ENCODE results near the gene ZNF362.
A peak's percentile ranks its signal among the peaks of the same experiment; 100 is the strongest.

The ZNF362 gene

GRCh38 chr1:33331444-33332356 lies 75.4 kb downstream of the ZNF362 start:
- H3K27me3 ChIP-seq (ENCODE audit: insufficient read depth, low read length): no peaks in the 10 kb centered on the region
- 91% methylated on average over 10 of the region's 10 CpGs for WGBS
- no peak overlapping the region for H3K4me3 ChIP-seq (ENCODE audit: low read length)
- H3K27ac ChIP-seq (ENCODE audit: low read depth, low read length): no peak overlapping the region
- H3K4me1 ChIP-seq (ENCODE audit: insufficient read depth, low read length): 0 out of 2 replicates have a peak, but pooled peaks cover 2% of the 10 kb centered on the region
- H3K9me3 ChIP-seq (ENCODE audit: insufficient read depth, low read depth, low read length): no peaks in the 10 kb centered on the region
- peaks cover 67% of the 10 kb centered on the region for H3K36me3 ChIP-seq (ENCODE audit: insufficient read depth, low read length)
- no peak overlapping the region for H3K9ac ChIP-seq (ENCODE audit: low read depth, low read length)

DNA sequence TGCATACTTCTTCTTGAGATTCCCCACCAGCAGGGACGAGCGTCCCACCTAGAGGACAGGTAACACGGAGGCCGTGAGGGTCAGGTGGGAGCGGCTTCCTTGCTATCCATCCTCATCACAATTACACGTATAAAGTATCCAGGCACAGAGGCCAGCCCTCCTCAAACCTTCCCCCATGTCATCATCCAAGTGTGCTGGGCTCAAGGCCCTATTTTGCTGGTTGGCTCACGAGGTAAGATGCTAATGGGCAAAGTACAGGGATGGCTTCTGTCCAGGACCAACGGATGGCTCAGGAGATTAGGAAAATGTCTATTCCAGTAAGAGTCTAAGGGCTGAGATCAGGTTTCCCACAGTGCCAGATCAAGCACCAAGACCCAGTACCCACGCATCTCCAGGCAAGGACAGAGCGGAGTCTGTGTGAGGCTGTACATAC lies 76.1 kb downstream of the ZNF362 start:
- H3K36me3 ChIP-seq (ENCODE audit: insufficient read depth, low read length): peaks cover 61% of the 10 kb centered on the region
- H3K9me3 ChIP-seq (ENCODE audit: insufficient read depth, low read depth, low read length): no peaks in the 10 kb centered on the region
- no peak overlapping the region for H3K27ac ChIP-seq (ENCODE audit: low read depth, low read length)
- H3K4me3 ChIP-seq (ENCODE audit: low read length): no peak overlapping the region
- WGBS: 95% methylated on average over 10 of the region's 10 CpGs
- H3K9ac ChIP-seq (ENCODE audit: low read depth, low read length): no peak overlapping the region
- H3K27me3 ChIP-seq (ENCODE audit: insufficient read depth, low read length): no peaks in the 10 kb centered on the region
- peaks cover 6% of the 10 kb centered on the region; the same call in 1 of the 2 replicates for H3K4me1 ChIP-seq (ENCODE audit: insufficient read depth, low read length)

DNA sequence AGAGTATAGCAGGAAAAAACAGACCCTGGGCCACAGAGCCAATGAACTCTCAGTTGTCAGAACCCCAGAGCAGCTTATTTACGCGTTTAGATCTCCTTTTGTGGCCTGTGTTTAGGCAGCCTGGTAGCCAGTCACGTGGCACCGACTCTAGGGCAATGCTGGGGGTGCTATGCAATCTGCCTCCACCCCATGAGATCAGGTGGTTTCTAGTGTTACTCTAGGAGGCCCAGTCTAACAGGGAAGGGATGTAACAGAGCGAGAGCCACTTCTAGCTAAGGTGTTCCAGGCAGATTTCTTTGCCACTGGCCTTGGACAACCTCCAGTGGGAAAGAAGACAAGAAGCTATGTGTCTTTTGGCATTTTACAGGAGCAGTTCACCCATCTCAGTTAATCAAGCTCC lies 76.6 kb downstream of the ZNF362 start:
- no peak overlapping the region for H3K4me3 ChIP-seq (ENCODE audit: low read length)
- WGBS: 94% methylated on average over 5 of the region's 5 CpGs
- H3K27me3 ChIP-seq (ENCODE audit: insufficient read depth, low read length): no peaks in the 10 kb centered on the region
- no peak overlapping the region for H3K27ac ChIP-seq (ENCODE audit: low read depth, low read length)
- peaks cover 57% of the 10 kb centered on the region for H3K36me3 ChIP-seq (ENCODE audit: insufficient read depth, low read length)
- peaks cover 11% of the 10 kb centered on the region; the same call in 1 of the 2 replicates for H3K4me1 ChIP-seq (ENCODE audit: insufficient read depth, low read length)
- H3K9ac ChIP-seq (ENCODE audit: low read depth, low read length): no peak overlapping the region
- no peaks in the 10 kb centered on the region for H3K9me3 ChIP-seq (ENCODE audit: insufficient read depth, low read depth, low read length)

DNA sequence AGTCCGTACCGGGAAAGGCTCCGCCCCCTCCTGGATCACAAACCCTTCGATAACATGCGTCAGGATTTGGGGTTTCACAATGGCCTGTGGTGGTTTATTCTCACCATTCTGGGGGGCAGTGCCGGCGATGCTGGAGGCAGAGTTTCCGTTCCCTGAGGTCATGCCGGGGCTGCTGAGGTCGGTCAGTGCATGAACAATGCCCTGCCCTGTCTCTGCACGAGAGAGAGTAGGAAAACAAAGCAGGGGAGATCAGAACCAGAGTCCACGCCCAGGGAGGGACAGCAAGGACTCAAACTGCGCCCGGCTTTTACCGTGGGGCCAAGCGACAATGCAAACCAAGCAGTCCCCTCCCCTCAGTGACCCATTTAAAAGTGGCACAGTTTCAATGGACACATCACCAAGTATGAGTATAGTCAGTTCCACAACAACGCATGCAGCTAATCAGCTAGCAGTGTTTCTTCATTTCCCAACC lies 77.8 kb downstream of the ZNF362 start:
- H3K4me1 ChIP-seq (ENCODE audit: insufficient read depth, low read length): peaks cover 23% of the 10 kb centered on the region
- WGBS: 90% methylated on average over 17 of the region's 17 CpGs
- no peak overlapping the region for H3K9ac ChIP-seq (ENCODE audit: low read depth, low read length)
- H3K9me3 ChIP-seq (ENCODE audit: insufficient read depth, low read depth, low read length): no peaks in the 10 kb centered on the region
- peaks cover 45% of the 10 kb centered on the region for H3K36me3 ChIP-seq (ENCODE audit: insufficient read depth, low read length)
- H3K27me3 ChIP-seq (ENCODE audit: insufficient read depth, low read length): no peaks in the 10 kb centered on the region
- no peak overlapping the region for H3K4me3 ChIP-seq (ENCODE audit: low read length)
- H3K27ac ChIP-seq (ENCODE audit: low read depth, low read length): no peak overlapping the region

- Histone ChIP-seq H3K36me3 (ENCODE audit: insufficient read depth, low read length) (peaks cover 36% of the 10 kb centered on the region), H3K9ac (ENCODE audit: low read depth, low read length) (no peak overlapping the region), H3K4me1 (ENCODE audit: insufficient read depth, low read length) (peaks cover 32% of the 10 kb centered on the region), H3K9me3 (ENCODE audit: insufficient read depth, low read depth, low read length) (no peaks in the 10 kb centered on the region), H3K27ac (ENCODE audit: low read depth, low read length) (no peak overlapping the region), H3K4me3 (ENCODE audit: low read length) (no peak overlapping the region), H3K27me3 (ENCODE audit: insufficient read depth, low read length) (no peaks in the 10 kb centered on the region)
- WGBS: 83% methylated on average over 4 of the region's 4 CpGs
These were observed 78.7 kb downstream of the ZNF362 start for GRCh38 chr1:33335020-33335419.

DNA sequence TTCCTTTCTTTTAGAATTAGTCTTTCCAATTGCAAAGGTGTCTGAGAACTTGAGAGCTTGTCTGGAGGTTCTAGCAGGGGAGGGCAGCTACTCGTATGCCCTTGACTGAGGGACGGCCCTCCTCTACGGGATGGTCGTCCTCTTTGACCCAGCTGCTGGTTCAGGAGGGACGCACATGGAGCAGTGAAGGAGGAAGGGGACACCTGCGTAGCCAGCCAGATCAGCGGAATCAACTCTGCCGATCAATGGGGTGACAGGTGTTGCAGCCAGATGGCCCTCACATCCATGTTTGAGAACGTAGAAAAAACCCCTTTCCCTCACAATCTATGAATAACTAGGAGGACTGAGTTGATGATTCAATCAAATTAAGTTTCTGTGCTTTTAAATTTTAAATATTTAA lies 80.3 kb downstream of the ZNF362 start:
- 73% methylated on average over 9 of the region's 9 CpGs for WGBS
- Histone ChIP-seq H3K27me3 (ENCODE audit: insufficient read depth, low read length) (no peaks in the 10 kb centered on the region), H3K4me1 (ENCODE audit: insufficient read depth, low read length) (peaks cover 47% of the 10 kb centered on the region), H3K4me3 (ENCODE audit: low read length) (no peak overlapping the region), H3K9ac (ENCODE audit: low read depth, low read length) (no peak overlapping the region), H3K9me3 (ENCODE audit: insufficient read depth, low read depth, low read length) (no peaks in the 10 kb centered on the region), H3K27ac (ENCODE audit: low read depth, low read length) (no peak overlapping the region), H3K36me3 (ENCODE audit: insufficient read depth, low read length) (peaks cover 20% of the 10 kb centered on the region; the same call in 1 of the 2 replicates)

GRCh38 chr1:33337441-33337840 lies 81.1 kb downstream of the ZNF362 start:
- Histone ChIP-seq H3K36me3 (ENCODE audit: insufficient read depth, low read length) (peaks cover 15% of the 10 kb centered on the region; the same call in 1 of the 2 replicates), H3K27ac (ENCODE audit: low read depth, low read length) (no peak overlapping the region), H3K27me3 (ENCODE audit: insufficient read depth, low read length) (no peaks in the 10 kb centered on the region), H3K4me1 (ENCODE audit: insufficient read depth, low read length) (peaks cover 56% of the 10 kb centered on the region), H3K9me3 (ENCODE audit: insufficient read depth, low read depth, low read length) (no peaks in the 10 kb centered on the region), H3K9ac (ENCODE audit: low read depth, low read length) (no peak overlapping the region), H3K4me3 (ENCODE audit: low read length) (no peak overlapping the region)
- WGBS: 70% methylated on average over 6 of the region's 6 CpGs

DNA sequence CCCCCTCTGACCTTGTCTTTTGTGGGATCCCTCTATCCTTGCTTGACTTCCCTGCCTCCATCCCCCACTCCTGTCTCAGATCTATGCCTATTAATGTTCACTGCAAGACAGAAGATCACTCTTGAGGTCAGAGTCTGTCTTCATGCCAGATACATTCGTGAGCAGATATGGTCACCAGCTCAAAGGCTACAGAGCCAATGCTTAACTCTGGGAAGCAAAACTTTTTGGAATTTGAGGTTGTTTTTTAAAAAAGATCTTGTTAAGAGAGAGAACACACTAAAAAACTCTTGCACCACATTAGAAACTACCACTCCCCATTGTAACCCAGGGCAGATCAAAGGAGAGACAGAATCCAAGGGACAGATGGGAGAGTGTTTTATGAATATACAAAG lies 81.8 kb downstream of the ZNF362 start:
- no peak overlapping the region for H3K4me3 ChIP-seq (ENCODE audit: low read length)
- peak overlapping the region; percentile 56 for H3K27ac ChIP-seq (ENCODE audit: low read depth, low read length)
- no peaks in the 10 kb centered on the region for H3K9me3 ChIP-seq (ENCODE audit: insufficient read depth, low read depth, low read length)
- H3K27me3 ChIP-seq (ENCODE audit: insufficient read depth, low read length): no peaks in the 10 kb centered on the region
- peaks cover 62% of the 10 kb centered on the region for H3K4me1 ChIP-seq (ENCODE audit: insufficient read depth, low read length)
- H3K36me3 ChIP-seq (ENCODE audit: insufficient read depth, low read length): peaks cover 9% of the 10 kb centered on the region; the same call in 1 of the 2 replicates
- 82% methylated on average over 1 of the region's 1 CpG for WGBS
- peak overlapping the region; percentile 18; the same call in 1 of the 2 replicates for H3K9ac ChIP-seq (ENCODE audit: low read depth, low read length)

- H3K9me3 ChIP-seq (ENCODE audit: insufficient read depth, low read depth, low read length): no peaks in the 10 kb centered on the region
- 47% methylated on average over 14 of the region's 14 CpGs for WGBS
- peak overlapping the region; percentile 56 for H3K27ac ChIP-seq (ENCODE audit: low read depth, low read length)
- peaks cover 65% of the 10 kb centered on the region for H3K4me1 ChIP-seq (ENCODE audit: insufficient read depth, low read length)
- no peak overlapping the region for H3K4me3 ChIP-seq (ENCODE audit: low read length)
- H3K36me3 ChIP-seq (ENCODE audit: insufficient read depth, low read length): peaks cover 3% of the 10 kb centered on the region; the same call in 1 of the 2 replicates
- H3K27me3 ChIP-seq (ENCODE audit: insufficient read depth, low read length): no peaks in the 10 kb centered on the region
- H3K9ac ChIP-seq (ENCODE audit: low read depth, low read length): peak overlapping the region; percentile 41; the same call in 1 of the 2 replicates
These were observed 82.3 kb downstream of the ZNF362 start for GRCh38 chr1:33338440-33339211.

DNA sequence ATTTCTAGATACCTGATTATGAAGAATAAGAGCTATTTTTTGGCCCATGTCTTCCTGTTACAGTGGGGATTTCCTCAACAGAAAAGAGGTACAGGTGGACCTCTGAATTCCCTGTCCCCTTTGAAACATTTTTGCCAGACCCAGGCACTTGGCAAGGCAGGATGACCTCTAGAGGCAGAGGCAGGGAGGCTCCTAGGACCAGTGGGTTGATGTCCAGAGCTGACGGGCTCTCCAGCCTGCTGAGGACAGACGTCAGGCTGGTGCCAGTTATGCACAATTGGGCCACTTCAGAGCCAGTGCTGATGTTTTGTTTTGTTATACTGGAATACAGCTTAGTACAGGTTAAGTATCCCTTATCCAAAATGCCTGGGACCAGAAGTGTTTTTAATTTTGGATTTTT lies 83.1 kb downstream of the ZNF362 start:
- H3K27me3 ChIP-seq (ENCODE audit: insufficient read depth, low read length): no peaks in the 10 kb centered on the region
- peaks cover 2% of the 10 kb centered on the region; the same call in 1 of the 2 replicates for H3K36me3 ChIP-seq (ENCODE audit: insufficient read depth, low read length)
- H3K9ac ChIP-seq (ENCODE audit: low read depth, low read length): peak overlapping the region; percentile 41; the same call in 1 of the 2 replicates
- H3K4me1 ChIP-seq (ENCODE audit: insufficient read depth, low read length): peaks cover 71% of the 10 kb centered on the region
- 82% methylated on average over 2 of the region's 2 CpGs for WGBS
- H3K4me3 ChIP-seq (ENCODE audit: low read length): no peak overlapping the region
- peak overlapping the region; percentile 56 for H3K27ac ChIP-seq (ENCODE audit: low read depth, low read length)
- H3K9me3 ChIP-seq (ENCODE audit: insufficient read depth, low read depth, low read length): no peaks in the 10 kb centered on the region

DNA sequence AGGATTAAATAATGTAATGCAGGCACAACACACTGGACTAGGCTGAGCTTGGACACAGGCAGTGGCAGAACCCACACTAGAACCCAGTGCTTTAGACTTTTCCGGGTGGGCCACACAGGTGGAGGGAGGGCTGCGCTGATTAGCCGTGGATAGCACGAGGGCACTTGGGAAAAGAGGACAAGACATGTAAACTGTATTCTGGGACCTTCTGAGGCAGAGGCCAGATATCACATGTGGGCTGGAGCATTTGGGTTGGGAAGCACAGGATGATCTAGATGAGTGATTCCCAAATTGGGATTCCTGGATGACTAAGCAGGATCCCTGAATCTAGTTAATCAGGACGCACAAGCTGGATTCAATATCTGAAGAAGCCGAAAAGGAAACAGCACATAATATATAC lies 84.9 kb downstream of the ZNF362 start:
- Histone ChIP-seq H3K4me1 (ENCODE audit: insufficient read depth, low read length) (peaks cover 75% of the 10 kb centered on the region), H3K27me3 (ENCODE audit: insufficient read depth, low read length) (peaks cover under 1% of the 10 kb centered on the region; the same call in 1 of the 2 replicates), H3K4me3 (ENCODE audit: low read length) (no peak overlapping the region), H3K27ac (ENCODE audit: low read depth, low read length) (no peak overlapping the region; the same call in 1 of the 2 replicates), H3K36me3 (ENCODE audit: insufficient read depth, low read length) (no peaks in the 10 kb centered on the region; the same call in 1 of the 2 replicates), H3K9me3 (ENCODE audit: insufficient read depth, low read depth, low read length) (no peaks in the 10 kb centered on the region), H3K9ac (ENCODE audit: low read depth, low read length) (no peak overlapping the region)
- WGBS: 86% methylated on average over 6 of the region's 6 CpGs

Data from HUES64 (cell line).